ENCODE measurements around the gene CSNK1D.

- TF ChIP-seq EZH2phosphoT487 (IDR thresholded peaks at IDR 0.05; ENCODE audit: unreplicated experiment) (no peak), POLR2AphosphoS5 (IDR thresholded peaks at IDR 0.05; ENCODE audit: low read depth) (no peak), EZH2 (IDR thresholded peaks at IDR 0.05; ENCODE audit: low read depth, unreplicated experiment) (no peak), REST (IDR thresholded peaks at IDR 0.05; ENCODE audit: unreplicated experiment) (no peak)
- TF ChIP-seq, protein P1, sequence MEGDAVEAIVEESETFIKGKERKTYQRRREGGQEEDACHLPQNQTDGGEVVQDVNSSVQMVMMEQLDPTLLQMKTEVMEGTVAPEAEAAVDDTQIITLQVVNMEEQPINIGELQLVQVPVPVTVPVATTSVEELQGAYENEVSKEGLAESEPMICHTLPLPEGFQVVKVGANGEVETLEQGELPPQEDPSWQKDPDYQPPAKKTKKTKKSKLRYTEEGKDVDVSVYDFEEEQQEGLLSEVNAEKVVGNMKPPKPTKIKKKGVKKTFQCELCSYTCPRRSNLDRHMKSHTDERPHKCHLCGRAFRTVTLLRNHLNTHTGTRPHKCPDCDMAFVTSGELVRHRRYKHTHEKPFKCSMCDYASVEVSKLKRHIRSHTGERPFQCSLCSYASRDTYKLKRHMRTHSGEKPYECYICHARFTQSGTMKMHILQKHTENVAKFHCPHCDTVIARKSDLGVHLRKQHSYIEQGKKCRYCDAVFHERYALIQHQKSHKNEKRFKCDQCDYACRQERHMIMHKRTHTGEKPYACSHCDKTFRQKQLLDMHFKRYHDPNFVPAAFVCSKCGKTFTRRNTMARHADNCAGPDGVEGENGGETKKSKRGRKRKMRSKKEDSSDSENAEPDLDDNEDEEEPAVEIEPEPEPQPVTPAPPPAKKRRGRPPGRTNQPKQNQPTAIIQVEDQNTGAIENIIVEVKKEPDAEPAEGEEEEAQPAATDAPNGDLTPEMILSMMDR (conservative IDR thresholded peaks at IDR 0.05; ENCODE audit: low read depth in 2 of 2) = no peak
Observed at GRCh38 chr17:82250868-82251500, 22.5 kb downstream of the CSNK1D start.
